Stimulated activated CD8-positive, alpha-beta memory T cell treated with anti-CD3 and anti-CD28 coated beads, Interleukin-4, amount 100 ng/mL, for 4 hours (primary cell): ENCODE measurements around the gene CAPSL.
"Not testable (repeated sequence)": the region's sequence is repeated elsewhere in the genome, so short reads cannot be mapped to it uniquely, and the experiment has no call there.

Experiments used
- DNase-seq, 2 donors: peaks; one replicate each; pipeline ENCODE4 v3.0.0-alpha.2; 2020; ENCODE audit warnings: low read depth in 2 of 2, low spot score in 1 of 2

The CAPSL gene

GRCh38 chr5:35908228-35908627, 30.2 kb downstream of the CAPSL start:
- no peak for DNase-seq

DNA sequence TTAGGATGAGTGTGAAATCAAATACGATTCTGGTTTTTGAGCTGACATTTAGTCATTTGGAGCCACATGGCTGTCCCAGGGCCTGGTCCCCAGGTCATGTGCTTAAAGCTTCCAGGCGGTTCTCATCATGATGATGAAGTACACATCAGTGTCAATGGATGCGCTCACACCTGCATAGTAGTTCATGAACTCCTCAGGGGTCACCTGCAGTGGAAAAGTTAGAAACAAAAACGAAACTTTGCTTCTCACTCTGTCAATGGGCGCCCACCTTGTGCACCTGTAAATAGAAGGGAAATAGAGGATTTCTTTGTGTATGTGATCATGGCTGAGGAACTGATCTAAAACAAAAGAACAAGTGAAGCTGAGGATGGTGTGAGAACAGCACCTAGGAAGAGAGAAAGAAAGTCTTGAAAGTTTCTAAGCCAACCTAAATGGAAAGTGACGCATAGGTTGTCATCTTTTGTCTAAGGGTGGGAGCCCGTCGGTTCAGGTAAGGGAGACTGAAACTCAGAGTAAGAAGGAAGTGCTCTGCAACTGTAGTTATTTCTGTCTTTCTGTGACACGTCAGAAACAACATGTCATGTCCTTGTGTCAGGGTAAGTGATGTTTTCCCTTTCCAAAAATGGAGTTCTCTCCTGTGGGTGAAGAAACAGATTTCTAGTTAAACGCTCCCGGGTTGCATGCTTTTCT, 33.8 kb downstream of the CAPSL start:
- DNase-seq = no peak

- no peak for DNase-seq
Observed at GRCh38 chr5:35903631-35904203, 34.7 kb downstream of the CAPSL start.

DNA sequence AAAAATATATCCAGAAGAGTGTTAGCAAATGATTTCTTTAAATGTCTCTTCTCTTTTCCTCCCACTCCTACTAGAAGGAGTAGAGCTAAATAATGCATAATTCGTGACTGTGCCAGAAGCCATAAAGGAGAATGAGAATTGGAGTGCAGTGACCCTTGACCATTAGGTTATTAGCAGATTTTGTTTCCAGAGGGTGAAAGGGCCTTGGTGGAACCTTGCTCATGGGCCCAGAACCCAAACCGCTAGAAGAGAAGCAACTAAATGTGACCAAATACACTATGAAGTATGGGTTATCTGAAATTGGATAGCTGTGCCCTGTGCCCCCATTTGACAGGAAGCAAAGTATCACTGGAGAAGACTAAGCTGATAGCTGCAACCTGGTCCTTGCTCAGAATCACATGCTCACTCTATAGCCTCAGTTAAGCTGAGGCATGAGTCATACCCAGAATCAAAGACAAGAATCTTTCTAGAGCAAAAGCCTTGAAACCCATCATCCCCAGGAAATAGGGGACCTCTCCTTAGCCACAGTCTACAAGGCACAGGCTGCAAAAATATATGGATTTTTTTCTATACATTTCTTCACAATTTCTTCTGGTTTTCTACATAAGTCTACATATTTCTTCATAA, 36.3 kb downstream of the CAPSL start:
- no peak for DNase-seq

GRCh38 chr5:35900972-35901695, 37.3 kb downstream of the CAPSL start:
- no peak for DNase-seq

DNA sequence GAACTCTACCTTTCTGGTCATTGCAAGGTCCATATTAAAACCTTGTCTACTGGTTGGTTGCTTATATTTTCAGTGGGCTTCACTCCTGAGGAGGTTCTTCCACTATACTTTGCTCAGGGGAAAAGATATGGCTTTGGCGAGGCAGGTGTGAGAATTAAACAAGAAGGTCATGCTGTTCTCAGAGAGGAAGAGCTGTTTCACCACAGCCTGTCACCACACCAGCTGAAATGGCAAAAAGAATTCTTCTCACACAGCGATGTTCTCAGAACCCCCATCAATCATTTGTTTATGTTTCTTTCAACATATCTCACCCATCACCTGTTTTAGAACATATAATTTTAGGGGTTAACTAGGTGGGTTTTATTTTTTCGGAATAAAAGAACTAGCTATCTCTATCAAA, 38.6 kb downstream of the CAPSL start:
- DNase-seq = no peak

- DNase-seq = no peak
Observed at GRCh38 chr5:35898952-35899660, 39.3 kb downstream of the CAPSL start.

GRCh38 chr5:35894131-35894530, 44.3 kb downstream of the CAPSL start:
- DNase-seq = no peak

DNA sequence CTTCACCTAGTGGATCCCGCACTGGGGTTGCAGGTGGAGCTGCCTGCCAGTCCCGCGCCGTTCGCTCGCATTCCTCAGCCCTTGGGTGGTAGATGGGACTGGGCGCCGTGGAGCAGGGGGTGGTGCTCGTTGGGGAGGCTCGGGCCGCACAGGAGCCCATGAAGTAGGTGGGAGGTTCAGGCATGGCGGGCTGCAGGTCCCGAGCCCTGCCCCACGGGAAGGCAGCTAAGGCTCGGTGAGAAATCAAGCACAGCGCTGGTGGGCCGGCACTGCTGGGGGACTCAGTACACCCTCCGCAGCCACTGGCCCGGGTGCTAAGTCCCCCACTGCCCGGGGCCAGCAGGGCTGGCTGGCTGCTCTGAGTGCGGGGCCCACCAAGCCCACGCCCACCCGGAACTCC, 45.6 kb downstream of the CAPSL start:
- not testable (repeated sequence) for DNase-seq

DNA sequence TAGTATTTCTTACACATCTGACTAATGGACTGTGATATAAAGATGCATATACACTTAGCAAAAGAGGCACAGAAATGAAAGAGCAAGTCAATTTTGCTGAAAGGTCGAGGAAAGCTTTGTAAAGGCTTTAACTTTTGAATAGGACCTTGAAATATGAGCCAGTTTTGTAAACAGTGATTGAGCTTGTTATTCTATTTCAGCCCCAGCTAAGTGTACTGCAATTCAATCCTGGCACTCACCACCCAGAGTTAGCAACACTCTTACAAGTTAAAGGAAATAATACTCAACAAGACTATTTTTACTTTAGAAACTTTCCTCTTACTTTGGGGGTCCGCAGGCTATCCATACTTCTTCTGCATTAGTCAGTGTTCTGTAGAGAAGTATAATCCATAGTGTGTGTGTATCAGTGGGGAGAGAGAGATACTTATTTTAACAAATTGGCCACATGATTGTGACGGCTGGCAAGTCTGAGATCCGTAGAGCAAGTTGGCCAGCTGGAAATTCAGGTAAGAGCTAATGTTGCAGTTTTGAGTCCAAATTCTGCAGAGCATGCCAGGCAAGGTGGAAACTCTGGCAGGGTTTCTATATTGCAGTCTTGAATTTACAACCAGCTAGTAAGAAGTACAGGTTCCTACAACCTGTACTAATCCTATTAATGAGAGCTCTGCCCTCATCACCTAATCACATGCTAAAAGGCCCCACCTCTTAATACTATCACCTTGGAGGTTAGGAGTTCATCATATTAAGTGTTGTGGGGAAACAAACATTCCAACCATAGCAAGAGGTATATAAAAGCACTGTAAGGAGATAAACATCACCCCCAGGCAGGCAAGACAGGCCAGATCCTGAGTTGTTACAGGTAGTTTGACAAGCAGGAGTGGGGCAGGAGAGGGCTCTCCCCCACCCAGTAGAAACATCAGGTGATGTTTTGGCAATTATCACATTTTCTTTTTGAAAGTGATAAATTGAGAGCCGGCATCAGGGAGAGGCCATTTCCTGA, 48.1 kb downstream of the CAPSL start:
- DNase-seq = no peak

- DNase-seq = no peak
Observed at GRCh38 chr5:35887321-35888100, 50.9 kb downstream of the CAPSL start.

GRCh38 chr5:35886381-35886780, 52.0 kb downstream of the CAPSL start:
- no peak for DNase-seq

GRCh38 chr5:35884773-35885172, 53.6 kb downstream of the CAPSL start:
- DNase-seq = no peak

GRCh38 chr5:35884191-35884769, 54.1 kb downstream of the CAPSL start:
- no peak for DNase-seq

GRCh38 chr5:35881758-35882157, 56.7 kb downstream of the CAPSL start:
- DNase-seq = no peak

- no peak for DNase-seq
Observed at GRCh38 chr5:35880156-35880555, 58.3 kb downstream of the CAPSL start.

DNA sequence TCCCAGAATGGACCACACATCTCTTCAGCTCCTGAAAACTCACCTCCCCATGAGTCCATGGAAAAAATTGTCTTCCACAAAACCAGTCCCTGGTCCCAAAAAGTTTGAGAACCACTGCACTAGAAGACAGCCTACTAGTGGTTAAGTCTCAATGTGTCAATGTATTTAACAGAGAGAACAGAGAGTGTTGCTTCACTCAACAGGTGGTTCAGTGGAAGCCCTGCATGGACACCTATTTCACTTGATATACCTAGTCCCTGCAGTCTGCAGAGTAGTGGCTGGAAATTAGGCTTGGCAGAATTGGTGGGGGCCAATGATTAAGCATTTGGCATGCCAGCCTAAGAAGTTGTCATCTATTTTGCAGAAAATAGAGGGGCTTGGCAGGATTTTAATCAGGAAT, 58.8 kb downstream of the CAPSL start:
- DNase-seq = no peak

DNA sequence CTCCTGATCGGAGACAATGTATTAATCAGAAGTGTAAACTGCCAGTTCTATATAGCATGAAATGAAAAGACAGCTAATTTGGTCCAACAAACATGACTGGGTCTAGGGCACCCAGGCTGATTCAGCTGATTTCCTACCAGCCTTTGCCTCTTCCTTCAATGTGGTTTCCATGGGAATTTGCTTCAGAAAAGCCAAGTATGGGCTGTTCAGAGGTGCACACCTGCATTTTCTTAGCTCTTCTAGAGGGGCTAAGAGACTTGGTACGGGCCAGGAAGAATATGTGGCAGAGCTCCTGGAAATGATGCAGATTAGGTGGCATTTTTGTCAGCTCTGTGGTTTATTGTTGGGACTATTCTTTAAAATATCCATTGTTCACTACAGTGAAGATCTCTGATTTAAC, 59.3 kb downstream of the CAPSL start:
- no peak for DNase-seq

GRCh38 chr5:35878079-35878478, 60.3 kb downstream of the CAPSL start:
- no peak for DNase-seq
